ENCODE data around the gene TSPAN17. TPM values are rescaled to one million over a fixed set of nuclear protein-coding genes. Genes with fewer than 3 reads are reported as not detected.

The TSPAN17 gene
- total and polyA plus RNA-seq, 2 experiments from 2014 or later, result 11.7 to 52.1 TPM

DNA sequence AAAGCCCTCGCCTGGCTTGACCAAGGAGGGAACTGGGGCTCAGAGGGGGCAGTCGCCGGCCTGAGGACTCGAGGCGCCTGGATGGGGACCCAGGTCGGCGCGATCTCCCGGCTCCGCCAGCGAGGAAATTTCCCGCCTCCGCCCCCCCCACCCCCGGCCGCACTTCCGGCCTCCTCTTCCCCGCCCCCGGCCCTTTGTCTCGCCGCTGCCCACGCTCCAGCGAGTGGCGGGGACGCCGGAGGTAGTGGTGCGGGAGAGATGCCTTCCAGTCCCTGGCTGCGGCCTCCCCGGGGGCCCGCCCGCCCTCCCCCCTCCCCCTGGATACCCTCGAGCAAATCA is 36.9 kb upstream of the TSPAN17 start:
- Histone ChIP-seq H3K4me2 (peak overlapping the region; percentile 77; the same call in 1 of the 2 replicates), H3K4me3 (peak overlapping the region; percentile 68), H3K36me3 (ENCODE audit: insufficient read depth) (no peaks in the 10 kb centered on the region), H3K9me2 (ENCODE audit: insufficient read depth) (no peaks in the 10 kb centered on the region), H3K27ac (ENCODE audit: low read depth) (no peak overlapping the region), H2AFZ (no peak overlapping the region), H3K79me2 (replicated peaks; ENCODE audit: insufficient read depth) (no peaks in the 10 kb centered on the region), H4K20me1 (replicated peaks; ENCODE audit: insufficient read depth) (peaks cover 10% of the 10 kb centered on the region; the same call in 1 of the 2 replicates), H3K27me3 (ENCODE audit: insufficient read depth) (peaks cover 5% of the 10 kb centered on the region), H3K4me1 (ENCODE audit: insufficient read depth) (peaks cover 12% of the 10 kb centered on the region), H3F3A (replicated peaks; ENCODE audit: low read depth) (0 out of 2 replicates have a peak, but pooled peaks cover 11% of the 10 kb centered on the region)
- peaks cover 16% of the 10 kb centered on the region for H3K27me3 Mint-ChIP-seq (ENCODE audit: insufficient read depth, low read depth, poor library complexity)
- H3K4me3 Mint-ChIP-seq, result peak overlapping the region; percentile 66
- no peak for DNase-seq (ENCODE audit: low spot score)
- no peaks in the 10 kb centered on the region for H3K9me3 Mint-ChIP-seq
- no peak; the same call in 2 of the 3 replicates for ATAC-seq
- no peak overlapping the region for H3K27ac Mint-ChIP-seq
- H3K4me1 Mint-ChIP-seq, result peaks cover 25% of the 10 kb centered on the region
- no peak for TF ChIP-seq ZNF114 (CRISPR knock-in tag; IDR thresholded peaks at IDR 0.05)
- TF ChIP-seq, protein P1, sequence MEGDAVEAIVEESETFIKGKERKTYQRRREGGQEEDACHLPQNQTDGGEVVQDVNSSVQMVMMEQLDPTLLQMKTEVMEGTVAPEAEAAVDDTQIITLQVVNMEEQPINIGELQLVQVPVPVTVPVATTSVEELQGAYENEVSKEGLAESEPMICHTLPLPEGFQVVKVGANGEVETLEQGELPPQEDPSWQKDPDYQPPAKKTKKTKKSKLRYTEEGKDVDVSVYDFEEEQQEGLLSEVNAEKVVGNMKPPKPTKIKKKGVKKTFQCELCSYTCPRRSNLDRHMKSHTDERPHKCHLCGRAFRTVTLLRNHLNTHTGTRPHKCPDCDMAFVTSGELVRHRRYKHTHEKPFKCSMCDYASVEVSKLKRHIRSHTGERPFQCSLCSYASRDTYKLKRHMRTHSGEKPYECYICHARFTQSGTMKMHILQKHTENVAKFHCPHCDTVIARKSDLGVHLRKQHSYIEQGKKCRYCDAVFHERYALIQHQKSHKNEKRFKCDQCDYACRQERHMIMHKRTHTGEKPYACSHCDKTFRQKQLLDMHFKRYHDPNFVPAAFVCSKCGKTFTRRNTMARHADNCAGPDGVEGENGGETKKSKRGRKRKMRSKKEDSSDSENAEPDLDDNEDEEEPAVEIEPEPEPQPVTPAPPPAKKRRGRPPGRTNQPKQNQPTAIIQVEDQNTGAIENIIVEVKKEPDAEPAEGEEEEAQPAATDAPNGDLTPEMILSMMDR (conservative IDR thresholded peaks at IDR 0.05; ENCODE audit: low read depth in 2 of 2), result no peak
- TF ChIP-seq, protein P2, sequence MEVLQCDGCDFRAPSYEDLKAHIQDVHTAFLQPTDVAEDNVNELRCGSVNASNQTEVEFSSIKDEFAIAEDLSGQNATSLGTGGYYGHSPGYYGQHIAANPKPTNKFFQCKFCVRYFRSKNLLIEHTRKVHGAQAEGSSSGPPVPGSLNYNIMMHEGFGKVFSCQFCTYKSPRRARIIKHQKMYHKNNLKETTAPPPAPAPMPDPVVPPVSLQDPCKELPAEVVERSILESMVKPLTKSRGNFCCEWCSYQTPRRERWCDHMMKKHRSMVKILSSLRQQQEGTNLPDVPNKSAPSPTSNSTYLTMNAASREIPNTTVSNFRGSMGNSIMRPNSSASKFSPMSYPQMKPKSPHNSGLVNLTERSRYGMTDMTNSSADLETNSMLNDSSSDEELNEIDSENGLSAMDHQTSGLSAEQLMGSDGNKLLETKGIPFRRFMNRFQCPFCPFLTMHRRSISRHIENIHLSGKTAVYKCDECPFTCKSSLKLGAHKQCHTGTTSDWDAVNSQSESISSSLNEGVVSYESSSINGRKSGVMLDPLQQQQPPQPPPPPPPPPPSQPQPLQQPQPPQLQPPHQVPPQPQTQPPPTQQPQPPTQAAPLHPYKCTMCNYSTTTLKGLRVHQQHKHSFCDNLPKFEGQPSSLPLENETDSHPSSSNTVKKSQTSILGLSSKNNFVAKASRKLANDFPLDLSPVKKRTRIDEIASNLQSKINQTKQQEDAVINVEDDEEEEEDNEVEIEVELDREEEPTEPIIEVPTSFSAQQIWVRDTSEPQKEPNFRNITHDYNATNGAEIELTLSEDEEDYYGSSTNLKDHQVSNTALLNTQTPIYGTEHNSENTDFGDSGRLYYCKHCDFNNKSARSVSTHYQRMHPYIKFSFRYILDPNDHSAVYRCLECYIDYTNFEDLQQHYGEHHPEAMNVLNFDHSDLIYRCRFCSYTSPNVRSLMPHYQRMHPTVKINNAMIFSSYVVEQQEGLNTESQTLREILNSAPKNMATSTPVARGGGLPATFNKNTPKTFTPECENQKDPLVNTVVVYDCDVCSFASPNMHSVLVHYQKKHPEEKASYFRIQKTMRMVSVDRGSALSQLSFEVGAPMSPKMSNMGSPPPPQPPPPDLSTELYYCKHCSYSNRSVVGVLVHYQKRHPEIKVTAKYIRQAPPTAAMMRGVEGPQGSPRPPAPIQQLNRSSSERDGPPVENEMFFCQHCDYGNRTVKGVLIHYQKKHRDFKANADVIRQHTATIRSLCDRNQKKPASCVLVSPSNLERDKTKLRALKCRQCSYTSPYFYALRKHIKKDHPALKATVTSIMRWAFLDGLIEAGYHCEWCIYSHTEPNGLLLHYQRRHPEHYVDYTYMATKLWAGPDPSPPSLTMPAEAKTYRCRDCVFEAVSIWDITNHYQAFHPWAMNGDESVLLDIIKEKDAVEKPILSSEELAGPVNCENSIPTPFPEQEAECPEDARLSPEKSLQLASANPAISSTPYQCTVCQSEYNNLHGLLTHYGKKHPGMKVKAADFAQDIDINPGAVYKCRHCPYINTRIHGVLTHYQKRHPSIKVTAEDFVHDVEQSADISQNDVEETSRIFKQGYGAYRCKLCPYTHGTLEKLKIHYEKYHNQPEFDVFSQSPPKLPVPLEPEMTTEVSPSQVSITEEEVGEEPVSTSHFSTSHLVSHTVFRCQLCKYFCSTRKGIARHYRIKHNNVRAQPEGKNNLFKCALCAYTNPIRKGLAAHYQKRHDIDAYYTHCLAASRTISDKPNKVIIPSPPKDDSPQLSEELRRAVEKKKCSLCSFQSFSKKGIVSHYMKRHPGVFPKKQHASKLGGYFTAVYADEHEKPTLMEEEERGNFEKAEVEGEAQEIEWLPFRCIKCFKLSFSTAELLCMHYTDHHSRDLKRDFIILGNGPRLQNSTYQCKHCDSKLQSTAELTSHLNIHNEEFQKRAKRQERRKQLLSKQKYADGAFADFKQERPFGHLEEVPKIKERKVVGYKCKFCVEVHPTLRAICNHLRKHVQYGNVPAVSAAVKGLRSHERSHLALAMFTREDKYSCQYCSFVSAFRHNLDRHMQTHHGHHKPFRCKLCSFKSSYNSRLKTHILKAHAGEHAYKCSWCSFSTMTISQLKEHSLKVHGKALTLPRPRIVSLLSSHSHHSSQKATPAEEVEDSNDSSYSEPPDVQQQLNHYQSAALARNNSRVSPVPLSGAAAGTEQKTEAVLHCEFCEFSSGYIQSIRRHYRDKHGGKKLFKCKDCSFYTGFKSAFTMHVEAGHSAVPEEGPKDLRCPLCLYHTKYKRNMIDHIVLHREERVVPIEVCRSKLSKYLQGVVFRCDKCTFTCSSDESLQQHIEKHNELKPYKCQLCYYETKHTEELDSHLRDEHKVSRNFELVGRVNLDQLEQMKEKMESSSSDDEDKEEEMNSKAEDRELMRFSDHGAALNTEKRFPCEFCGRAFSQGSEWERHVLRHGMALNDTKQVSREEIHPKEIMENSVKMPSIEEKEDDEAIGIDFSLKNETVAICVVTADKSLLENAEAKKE (CRISPR knock-in tag; IDR thresholded peaks at IDR 0.05), result no peak
- no peak for TF ChIP-seq POLR2AphosphoS5 (IDR thresholded peaks at IDR 0.05; ENCODE audit: low read depth)
- TF ChIP-seq NANOG (IDR thresholded peaks at IDR 0.05; ENCODE audit: borderline replicate concordance), result no peak
- TF ChIP-seq STAT1 (IDR thresholded peaks at IDR 0.05; ENCODE audit: unreplicated experiment), result no peak
- no peak for TF ChIP-seq EZH2phosphoT487 (IDR thresholded peaks at IDR 0.05; ENCODE audit: unreplicated experiment)
- no peaks in the 10 kb centered on the region for H3K36me3 Mint-ChIP-seq (ENCODE audit: low read depth)
